ENCODE measurements around the gene MELK. TPM values are rescaled to one million over a fixed set of nuclear protein-coding genes. Genes with fewer than 3 reads are reported as not detected.

MELK gene
- total and polyA plus RNA-seq, 7 donors: 0.15 to 0.42 (median 0.18) TPM; not detected in 2

- Histone ChIP-seq H3K9me3 (no peaks in the 10 kb centered on the region), H3K4me3 (no peak overlapping the region), H3K4me1 (no peaks in the 10 kb centered on the region), H3K36me3 (ENCODE audit: insufficient read depth in 1 of 2, low read depth in 1 of 2) (no peaks in the 10 kb centered on the region), H3K27me3 (ENCODE audit: insufficient read depth in 3 of 3, low read length in 2 of 3) (no peaks in the 10 kb centered on the region), H3K27ac (no peak overlapping the region)
- intact Hi-C loops (cut with DNase I): no loop called here
- no peak for ATAC-seq
- DNase-seq: no peak
- TF ChIP-seq CTCF (IDR thresholded peaks at IDR 0.05): peak; percentile 16
- 11 to 16% (median 14%) methylated on average over 1 of the region's 1 CpG for WGBS, 3 donors
These were observed 60.2 kb downstream of the MELK start for GRCh38 chr9:36632892-36633291.

GRCh38 chr9:36637491-36638270 lies 65.0 kb downstream of the MELK start:
- no peak for ATAC-seq
- Histone ChIP-seq H3K36me3 (ENCODE audit: insufficient read depth in 1 of 2, low read depth in 1 of 2) (no peaks in the 10 kb centered on the region), H3K9me3 (no peaks in the 10 kb centered on the region), H3K27ac (no peak overlapping the region), H3K4me3 (no peak overlapping the region), H3K4me1 (no peaks in the 10 kb centered on the region), H3K27me3 (ENCODE audit: insufficient read depth in 3 of 3, low read length in 2 of 3) (no peaks in the 10 kb centered on the region)
- DNase-seq: no peak
- WGBS, 3 donors: 85 to 93% (median 88%) methylated on average over 2 of the region's 2 CpGs
- intact Hi-C loops (cut with DNase I): no loop called here
- TF ChIP-seq CTCF (IDR thresholded peaks at IDR 0.05): no peak

- Histone ChIP-seq H3K27ac (no peak overlapping the region), H3K36me3 (ENCODE audit: insufficient read depth in 1 of 2, low read depth in 1 of 2) (no peaks in the 10 kb centered on the region), H3K9me3 (no peaks in the 10 kb centered on the region), H3K27me3 (ENCODE audit: insufficient read depth in 3 of 3, low read length in 2 of 3) (no peaks in the 10 kb centered on the region), H3K4me3 (no peak overlapping the region), H3K4me1 (no peaks in the 10 kb centered on the region)
- intact Hi-C loops (cut with DNase I): no loop called here
- WGBS, 3 donors: 95 to 98% (median 97%) methylated on average over 6 of the region's 6 CpGs
- no peak for DNase-seq
- ATAC-seq: no peak
- TF ChIP-seq CTCF (IDR thresholded peaks at IDR 0.05): no peak
These were observed 68.2 kb downstream of the MELK start for GRCh38 chr9:36640771-36641381.

GRCh38 chr9:36642817-36643216 lies 70.1 kb downstream of the MELK start:
- ATAC-seq (no peak), DNase-seq (no peak)

More at GRCh38 chr9:36642817-36643216, 70.1 kb downstream of the MELK start:
- Histone ChIP-seq H3K27ac (no peak overlapping the region), H3K27me3 (ENCODE audit: insufficient read depth in 3 of 3, low read length in 2 of 3) (no peaks in the 10 kb centered on the region), H3K36me3 (ENCODE audit: insufficient read depth in 1 of 2, low read depth in 1 of 2) (no peaks in the 10 kb centered on the region), H3K4me1 (no peaks in the 10 kb centered on the region), H3K4me3 (no peak overlapping the region), H3K9me3 (no peaks in the 10 kb centered on the region)
- intact Hi-C loops (cut with DNase I): no loop called here
- WGBS, 3 donors: 93 to 97% (median 97%) methylated on average over 6 of the region's 6 CpGs
- no peak for TF ChIP-seq CTCF (IDR thresholded peaks at IDR 0.05)
